ENCODE data around the gene CDH13. TPM values are rescaled to one million over a fixed set of nuclear protein-coding genes. Genes with fewer than 3 reads are reported as not detected.

Gene CDH13
- total and polyA plus RNA-seq, 8 donors, result 0.12 to 21.4 (median 1.7) TPM; not detected in 1

DNA sequence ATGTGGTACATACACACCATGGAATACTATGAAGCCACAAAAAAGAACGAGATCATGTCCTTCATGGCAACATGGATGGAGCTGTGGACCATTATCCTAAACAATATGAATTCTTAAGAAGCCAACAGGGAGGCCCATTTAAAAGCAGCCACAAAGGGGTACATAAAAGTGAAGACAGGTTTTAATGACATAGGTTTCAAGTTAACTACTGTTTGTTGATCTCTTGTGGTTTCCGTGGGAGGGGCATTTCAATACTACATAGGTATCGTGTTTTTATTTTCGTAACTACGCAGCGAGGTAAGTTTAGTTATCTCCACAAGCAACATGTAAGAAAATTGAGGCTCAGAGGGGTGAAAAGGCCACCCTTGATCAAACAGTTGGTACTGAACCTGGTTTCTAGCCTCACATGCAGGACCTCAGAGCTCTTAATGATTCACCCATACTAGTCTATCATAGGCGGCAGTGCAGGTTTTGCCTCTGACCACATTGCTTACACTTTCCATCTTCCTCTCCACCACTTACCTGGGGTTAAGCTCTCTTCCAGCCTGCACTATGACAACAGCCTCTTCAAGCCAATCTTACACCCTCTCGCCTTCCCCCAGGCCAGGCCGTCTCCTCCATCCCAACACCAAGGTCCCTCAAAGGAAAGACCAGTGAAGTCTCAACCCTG is 646.9 kb downstream of the CDH13 start:
- Histone ChIP-seq H3K9me3 (no peaks in the 10 kb centered on the region), H3K4me3 (no peak overlapping the region), H3K27me3 (no peaks in the 10 kb centered on the region), H3K4me1 (no peaks in the 10 kb centered on the region), H3K27ac (no peak overlapping the region), H3K36me3 (no peaks in the 10 kb centered on the region)
- TF ChIP-seq POLR2A (IDR thresholded peaks at IDR 0.05) (no peak), EP300 (IDR thresholded peaks at IDR 0.05) (no peak), POLR2AphosphoS5 (IDR thresholded peaks at IDR 0.05) (no peak)
- TF ChIP-seq, protein P1, sequence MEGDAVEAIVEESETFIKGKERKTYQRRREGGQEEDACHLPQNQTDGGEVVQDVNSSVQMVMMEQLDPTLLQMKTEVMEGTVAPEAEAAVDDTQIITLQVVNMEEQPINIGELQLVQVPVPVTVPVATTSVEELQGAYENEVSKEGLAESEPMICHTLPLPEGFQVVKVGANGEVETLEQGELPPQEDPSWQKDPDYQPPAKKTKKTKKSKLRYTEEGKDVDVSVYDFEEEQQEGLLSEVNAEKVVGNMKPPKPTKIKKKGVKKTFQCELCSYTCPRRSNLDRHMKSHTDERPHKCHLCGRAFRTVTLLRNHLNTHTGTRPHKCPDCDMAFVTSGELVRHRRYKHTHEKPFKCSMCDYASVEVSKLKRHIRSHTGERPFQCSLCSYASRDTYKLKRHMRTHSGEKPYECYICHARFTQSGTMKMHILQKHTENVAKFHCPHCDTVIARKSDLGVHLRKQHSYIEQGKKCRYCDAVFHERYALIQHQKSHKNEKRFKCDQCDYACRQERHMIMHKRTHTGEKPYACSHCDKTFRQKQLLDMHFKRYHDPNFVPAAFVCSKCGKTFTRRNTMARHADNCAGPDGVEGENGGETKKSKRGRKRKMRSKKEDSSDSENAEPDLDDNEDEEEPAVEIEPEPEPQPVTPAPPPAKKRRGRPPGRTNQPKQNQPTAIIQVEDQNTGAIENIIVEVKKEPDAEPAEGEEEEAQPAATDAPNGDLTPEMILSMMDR (IDR thresholded peaks at IDR 0.05), result no peak
- WGBS, 5 donors, result 86 to 92% (median 90%) methylated on average over 9 of the region's 9 CpGs
- no peak for DNase-seq
- intact Hi-C loops (cut with DNase I; ENCODE audit: low total_unique reads), result no loop called here

DNA sequence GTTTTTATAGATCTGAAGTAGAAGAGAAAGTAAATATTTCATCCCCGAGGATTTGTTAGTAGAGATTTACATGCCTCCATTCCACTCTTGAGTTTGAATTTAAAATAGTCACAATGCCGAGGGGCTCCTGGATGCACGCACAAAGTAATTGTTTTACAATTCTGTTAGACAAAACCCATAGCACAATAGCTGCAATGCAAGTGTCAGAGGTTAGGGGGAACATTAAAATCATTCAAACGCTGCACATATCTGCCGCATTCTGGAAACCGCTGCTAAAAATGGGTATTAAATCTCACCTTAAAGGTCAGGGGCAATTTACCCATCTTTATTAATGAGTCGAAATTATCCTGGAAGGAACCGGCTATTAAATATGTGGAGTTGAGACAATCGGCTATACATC is 652.5 kb downstream of the CDH13 start:
- no peaks in the 10 kb centered on the region for H3K9me3 ChIP-seq
- H3K36me3 ChIP-seq, result no peaks in the 10 kb centered on the region
- intact Hi-C loops (cut with DNase I; ENCODE audit: low total_unique reads), result no loop called here
- H3K27ac ChIP-seq, result no peak overlapping the region
- 78 to 85% (median 83%) methylated on average over 9 of the region's 9 CpGs for WGBS, 5 donors
- no peak overlapping the region for H3K4me3 ChIP-seq
- H3K4me1 ChIP-seq, result no peaks in the 10 kb centered on the region
- no peaks in the 10 kb centered on the region for H3K27me3 ChIP-seq
- DNase-seq, result no peak
- TF ChIP-seq EP300 (IDR thresholded peaks at IDR 0.05), result no peak
- TF ChIP-seq POLR2AphosphoS5 (IDR thresholded peaks at IDR 0.05), result no peak
- TF ChIP-seq, protein P1 (IDR thresholded peaks at IDR 0.05), result no peak
- TF ChIP-seq POLR2A (IDR thresholded peaks at IDR 0.05), result no peak

DNA sequence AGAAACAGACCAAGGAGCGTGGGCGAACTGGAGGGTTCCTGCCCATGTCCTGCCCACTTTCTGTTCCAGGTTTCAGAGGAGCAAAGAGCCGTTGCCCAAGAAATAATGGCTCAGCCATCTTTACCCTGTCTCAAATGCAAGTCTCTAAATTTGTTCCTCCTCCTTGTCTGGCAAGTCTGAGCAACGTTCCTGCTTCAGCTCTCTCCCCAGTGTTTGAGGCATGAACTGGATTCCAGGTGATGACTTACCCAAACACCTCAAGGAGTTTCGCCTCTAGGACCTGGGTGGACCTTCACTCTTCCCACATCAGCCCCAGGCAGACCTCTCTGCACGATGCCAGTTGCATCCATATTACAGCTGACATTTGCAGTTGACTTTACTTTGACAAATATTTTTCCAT is 659.2 kb downstream of the CDH13 start:
- no peak overlapping the region for H3K4me3 ChIP-seq
- 71 to 80% (median 80%) methylated on average over 6 of the region's 6 CpGs for WGBS, 5 donors
- DNase-seq, result no peak
- no peaks in the 10 kb centered on the region for H3K36me3 ChIP-seq
- intact Hi-C loops (cut with DNase I; ENCODE audit: low total_unique reads), result no loop called here
- H3K27me3 ChIP-seq, result no peaks in the 10 kb centered on the region
- no peaks in the 10 kb centered on the region for H3K9me3 ChIP-seq
- no peaks in the 10 kb centered on the region for H3K4me1 ChIP-seq
- no peak overlapping the region for H3K27ac ChIP-seq
- no peak for TF ChIP-seq POLR2A (IDR thresholded peaks at IDR 0.05)

DNA sequence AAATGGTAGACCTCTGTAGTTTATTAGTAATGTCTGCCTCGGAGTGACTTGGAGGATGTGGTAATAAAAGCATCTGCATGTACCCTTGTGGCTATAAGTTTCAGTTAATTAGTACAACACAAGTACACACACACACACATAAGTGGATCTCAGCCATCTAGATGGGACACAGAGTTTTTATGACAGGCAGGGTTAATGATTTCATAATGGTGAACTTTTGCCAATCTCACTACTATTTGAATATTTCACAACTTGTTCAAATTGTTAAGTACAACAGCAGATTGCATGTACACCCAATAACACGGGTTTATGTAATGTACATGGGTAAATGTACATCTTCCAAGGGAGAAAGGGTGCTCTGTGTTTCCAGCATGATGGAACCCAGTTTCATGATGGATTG is 669.7 kb downstream of the CDH13 start:
- H3K27me3 ChIP-seq, result no peaks in the 10 kb centered on the region
- peaks cover 0 to 7% (median 2%) of the 10 kb centered on the region in 4 donors for H3K9me3 ChIP-seq
- H3K4me1 ChIP-seq, result no peaks in the 10 kb centered on the region
- H3K36me3 ChIP-seq, result no peaks in the 10 kb centered on the region
- no peak overlapping the region for H3K27ac ChIP-seq
- TF ChIP-seq, protein P1 (IDR thresholded peaks at IDR 0.05), result no peak
- TF ChIP-seq POLR2AphosphoS5 (IDR thresholded peaks at IDR 0.05), result no peak
- no peak for TF ChIP-seq POLR2A (IDR thresholded peaks at IDR 0.05)
- H3K4me3 ChIP-seq, result no peak overlapping the region
- intact Hi-C loops (cut with DNase I; ENCODE audit: low total_unique reads), result no loop called here
- no peak for DNase-seq
- 69 to 88% (median 80%) methylated on average over 2 of the region's 2 CpGs for WGBS, 5 donors

DNA sequence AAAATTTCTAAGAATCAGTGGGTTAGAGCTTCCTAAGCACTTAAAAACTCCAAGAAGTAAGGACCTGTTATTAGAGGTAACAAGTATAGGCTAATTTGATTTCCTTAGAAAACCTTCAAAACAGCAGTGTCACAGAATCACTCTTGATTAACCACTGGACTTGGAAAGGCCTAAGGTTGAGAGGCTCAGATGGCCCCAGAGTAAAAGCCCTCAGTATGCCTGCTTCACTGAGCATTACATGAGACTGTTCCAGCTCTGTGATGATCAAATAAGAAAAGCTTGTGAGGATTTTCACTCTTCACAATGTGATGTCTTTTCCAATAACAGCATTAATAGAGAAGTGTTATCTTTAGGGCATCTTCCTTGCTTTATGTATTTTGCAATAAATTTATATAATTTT is 671.8 kb downstream of the CDH13 start:
- no peak overlapping the region for H3K4me3 ChIP-seq
- H3K27me3 ChIP-seq, result peaks cover 0 to 2% (median 0%) of the 10 kb centered on the region in 3 donors
- H3K36me3 ChIP-seq, result no peaks in the 10 kb centered on the region
- TF ChIP-seq POLR2AphosphoS5 (IDR thresholded peaks at IDR 0.05) (no peak), EP300 (IDR thresholded peaks at IDR 0.05) (no peak), POLR2A (IDR thresholded peaks at IDR 0.05) (no peak)
- TF ChIP-seq, protein P1 (IDR thresholded peaks at IDR 0.05), result no peak
- intact Hi-C loops (cut with DNase I; ENCODE audit: low total_unique reads), result no loop called here
- peaks cover 0 to 7% (median 2%) of the 10 kb centered on the region in 4 donors for H3K9me3 ChIP-seq
- no peak for DNase-seq
- H3K27ac ChIP-seq, result no peak overlapping the region
- no peaks in the 10 kb centered on the region for H3K4me1 ChIP-seq
